Stimulated activated naive CD8-positive, alpha-beta T cell treated with anti-CD3 and anti-CD28 coated beads, Interleukin-15, Interleukin-2, amounts not matched to agents 100 ng/mL and 50 ng/mL, for 24 hours (primary cell): ENCODE measurements around the gene ERBB4.
"Not testable (repeated sequence)": the region's sequence is repeated elsewhere in the genome, so short reads cannot be mapped to it uniquely, and the experiment has no call there.

ENCODE experiments used
- H3K27ac Mint-ChIP-seq: one replicate; pipeline ENCODE4 v1.8.0; 2021; ENCODE audit warnings: mild to moderate bottlenecking, mixed read lengths
- H3K27me3 Mint-ChIP-seq: one replicate; pipeline ENCODE4 v1.8.0; 2021; ENCODE audit warnings: mixed read lengths
- H3K36me3 Mint-ChIP-seq: one replicate; pipeline ENCODE4 v1.8.0; 2021; ENCODE audit warnings: low read depth, mixed read lengths
- H3K4me1 Mint-ChIP-seq: one replicate; pipeline ENCODE4 v1.8.0; 2021; ENCODE audit warnings: low read depth, mixed read lengths
- H3K4me3 Mint-ChIP-seq: one replicate; pipeline ENCODE4 v1.8.0; 2021; ENCODE audit warnings: mild to moderate bottlenecking, mixed read lengths
- H3K9me3 Mint-ChIP-seq: one replicate; pipeline ENCODE4 v1.8.0; 2021; ENCODE audit warnings: mixed read lengths

ERBB4 gene

DNA sequence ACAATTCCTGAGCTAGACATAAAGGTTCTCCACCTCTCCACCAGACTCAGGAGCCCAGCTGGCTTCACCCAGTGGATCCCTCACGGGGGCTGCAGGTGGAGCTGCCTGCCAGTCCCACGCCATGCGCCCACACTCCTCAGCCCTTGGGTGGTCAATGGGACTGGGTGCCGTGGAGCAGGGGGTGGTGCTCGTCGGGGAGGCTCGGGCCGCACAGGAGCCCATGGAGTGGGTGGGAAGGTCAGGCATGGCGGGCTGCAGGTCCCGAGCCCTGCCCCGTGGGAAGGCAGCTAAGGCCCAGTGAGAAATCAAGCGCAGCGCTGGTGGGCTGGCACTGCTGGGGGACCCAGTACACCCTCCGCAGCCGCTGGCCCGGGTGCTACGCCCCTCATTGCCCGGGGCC, 1014.4 kb downstream of the ERBB4 start:
- H3K9me3 Mint-ChIP-seq, H3K4me1 Mint-ChIP-seq, H3K4me3 Mint-ChIP-seq, H3K27ac Mint-ChIP-seq, H3K27me3 Mint-ChIP-seq, H3K36me3 Mint-ChIP-seq: not testable (repeated sequence)

DNA sequence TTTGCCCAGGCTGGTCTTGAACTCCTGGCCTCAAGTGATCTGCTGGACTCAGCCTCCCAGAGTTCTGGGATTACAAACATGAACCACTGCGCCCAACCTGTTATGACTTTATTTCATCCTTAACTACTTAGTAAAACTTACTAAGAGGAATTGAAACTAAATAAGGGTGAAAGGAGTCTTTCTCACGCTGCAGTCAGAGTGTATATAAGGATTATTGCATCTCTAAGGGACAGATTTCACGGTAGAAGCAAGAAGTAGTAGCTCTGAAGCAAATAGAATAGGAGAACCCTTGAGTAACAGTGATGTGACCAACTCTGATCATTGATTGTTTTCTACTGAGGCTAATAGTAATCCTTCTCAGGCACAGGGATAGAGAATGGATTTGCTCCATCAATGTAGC, 1022.1 kb downstream of the ERBB4 start:
- Mint-ChIP-seq H3K9me3 (peaks cover 9% of the 10 kb centered on the region), H3K4me3 (no peak overlapping the region), H3K27ac (no peak overlapping the region), H3K27me3 (no peaks in the 10 kb centered on the region), H3K4me1 (no peaks in the 10 kb centered on the region), H3K36me3 (no peaks in the 10 kb centered on the region)

DNA sequence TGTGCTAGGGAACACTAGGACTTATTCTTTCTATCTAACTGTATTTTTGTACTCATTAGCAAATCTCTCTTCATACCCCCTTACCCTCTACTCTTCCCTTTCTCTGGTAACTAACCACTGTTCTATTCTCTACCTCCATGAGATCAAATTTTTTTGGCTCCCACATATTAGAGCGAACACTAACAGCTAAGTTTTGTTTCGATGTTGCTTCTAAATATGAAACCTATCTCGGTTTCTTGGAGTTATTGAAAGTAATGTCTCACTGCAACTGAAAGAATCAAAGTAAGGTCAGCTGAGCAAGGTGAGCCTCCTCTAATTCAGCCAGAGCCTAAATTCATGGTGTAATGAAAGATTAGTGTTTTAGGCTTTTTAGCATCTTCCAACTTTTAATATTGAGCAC, 1024.6 kb downstream of the ERBB4 start:
- Mint-ChIP-seq H3K4me1 (no peaks in the 10 kb centered on the region), H3K27ac (no peak overlapping the region), H3K27me3 (no peaks in the 10 kb centered on the region), H3K4me3 (no peak overlapping the region), H3K9me3 (peaks cover 4% of the 10 kb centered on the region), H3K36me3 (no peaks in the 10 kb centered on the region)

GRCh38 chr2:211513446-211513845, 1025.2 kb downstream of the ERBB4 start:
- Mint-ChIP-seq H3K27ac (no peak overlapping the region), H3K27me3 (no peaks in the 10 kb centered on the region), H3K4me3 (no peak overlapping the region), H3K9me3 (peaks cover 4% of the 10 kb centered on the region), H3K36me3 (no peaks in the 10 kb centered on the region), H3K4me1 (no peaks in the 10 kb centered on the region)

GRCh38 chr2:211512806-211513205, 1025.8 kb downstream of the ERBB4 start:
- H3K27ac Mint-ChIP-seq, result no peak overlapping the region
- no peak overlapping the region for H3K4me3 Mint-ChIP-seq
- H3K4me1 Mint-ChIP-seq, result no peaks in the 10 kb centered on the region
- H3K9me3 Mint-ChIP-seq, result peaks cover 4% of the 10 kb centered on the region
- no peaks in the 10 kb centered on the region for H3K27me3 Mint-ChIP-seq
- no peaks in the 10 kb centered on the region for H3K36me3 Mint-ChIP-seq

DNA sequence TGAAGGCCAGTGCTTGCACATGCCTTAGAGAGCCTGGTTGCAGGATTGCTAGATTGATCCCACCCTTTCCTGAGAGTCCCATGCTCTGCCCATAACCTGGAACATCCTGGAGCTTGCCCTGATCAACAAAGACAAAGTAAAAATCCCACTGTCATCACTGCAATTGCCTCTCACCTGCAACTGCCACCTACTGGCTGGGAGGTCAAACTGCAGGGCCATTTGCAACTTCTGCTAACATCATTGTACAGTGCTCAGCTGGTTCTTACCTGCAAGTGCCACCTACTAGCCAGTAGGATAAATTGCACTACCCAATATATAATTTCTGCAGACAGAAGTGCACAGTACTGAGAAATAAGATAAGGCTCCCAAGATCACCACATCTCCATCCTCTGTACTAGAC, 1034.7 kb downstream of the ERBB4 start:
- Mint-ChIP-seq H3K4me1 (no peaks in the 10 kb centered on the region), H3K4me3 (no peak overlapping the region), H3K27ac (no peak overlapping the region), H3K36me3 (no peaks in the 10 kb centered on the region), H3K27me3 (no peaks in the 10 kb centered on the region), H3K9me3 (no peaks in the 10 kb centered on the region)

GRCh38 chr2:211503198-211503597, 1035.4 kb downstream of the ERBB4 start:
- Mint-ChIP-seq H3K27ac (no peak overlapping the region), H3K9me3 (no peaks in the 10 kb centered on the region), H3K4me3 (no peak overlapping the region), H3K27me3 (no peaks in the 10 kb centered on the region), H3K36me3 (no peaks in the 10 kb centered on the region), H3K4me1 (no peaks in the 10 kb centered on the region)

- H3K9me3 Mint-ChIP-seq, result no peaks in the 10 kb centered on the region
- H3K27ac Mint-ChIP-seq, result no peak overlapping the region
- H3K4me1 Mint-ChIP-seq, result no peaks in the 10 kb centered on the region
- no peaks in the 10 kb centered on the region for H3K36me3 Mint-ChIP-seq
- H3K4me3 Mint-ChIP-seq, result no peak overlapping the region
- no peaks in the 10 kb centered on the region for H3K27me3 Mint-ChIP-seq
Measured at GRCh38 chr2:211498551-211499205, 1039.9 kb downstream of the ERBB4 start.

DNA sequence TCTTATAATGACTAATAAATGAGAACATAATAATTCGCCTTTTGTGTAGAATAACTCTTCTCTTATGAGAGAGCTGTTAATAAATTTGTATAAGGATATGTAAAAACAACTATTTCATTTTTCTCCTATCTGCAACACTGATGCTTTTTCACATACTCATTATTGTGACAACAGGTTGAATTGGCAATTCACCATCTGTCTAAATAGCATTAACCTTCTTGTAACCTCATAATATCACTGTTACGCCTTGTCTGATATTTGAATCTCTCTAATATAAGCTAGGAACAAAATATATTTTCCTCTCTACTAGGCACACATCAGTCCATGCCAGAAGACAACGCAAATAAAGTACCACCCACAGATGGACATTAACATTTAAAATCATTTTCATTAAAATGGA, 1043.3 kb downstream of the ERBB4 start:
- Mint-ChIP-seq H3K4me3 (no peak overlapping the region), H3K9me3 (no peaks in the 10 kb centered on the region), H3K36me3 (no peaks in the 10 kb centered on the region), H3K4me1 (no peaks in the 10 kb centered on the region), H3K27ac (no peak overlapping the region), H3K27me3 (no peaks in the 10 kb centered on the region)

DNA sequence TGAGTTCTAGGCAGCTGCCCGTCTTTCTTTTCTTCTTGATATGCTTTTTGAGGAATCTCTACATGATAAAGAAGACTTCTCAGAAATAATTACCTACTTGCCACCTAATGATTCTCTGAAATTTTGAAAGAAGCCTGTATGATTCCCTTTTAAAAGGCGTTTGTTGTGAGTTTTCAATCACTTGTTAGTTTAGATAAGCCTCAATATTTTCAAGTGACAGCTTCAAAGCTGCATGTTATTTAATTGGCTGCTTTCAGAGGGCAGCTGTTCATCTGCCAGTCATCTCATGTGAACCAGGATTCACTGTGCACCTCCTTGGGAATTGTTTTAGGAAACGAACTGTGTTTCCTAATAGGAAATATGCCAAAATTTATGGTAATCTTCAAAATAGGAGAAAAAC, 1044.1 kb downstream of the ERBB4 start:
- Mint-ChIP-seq H3K27ac (no peak overlapping the region), H3K27me3 (no peaks in the 10 kb centered on the region), H3K36me3 (no peaks in the 10 kb centered on the region), H3K4me1 (no peaks in the 10 kb centered on the region), H3K4me3 (no peak overlapping the region), H3K9me3 (no peaks in the 10 kb centered on the region)

DNA sequence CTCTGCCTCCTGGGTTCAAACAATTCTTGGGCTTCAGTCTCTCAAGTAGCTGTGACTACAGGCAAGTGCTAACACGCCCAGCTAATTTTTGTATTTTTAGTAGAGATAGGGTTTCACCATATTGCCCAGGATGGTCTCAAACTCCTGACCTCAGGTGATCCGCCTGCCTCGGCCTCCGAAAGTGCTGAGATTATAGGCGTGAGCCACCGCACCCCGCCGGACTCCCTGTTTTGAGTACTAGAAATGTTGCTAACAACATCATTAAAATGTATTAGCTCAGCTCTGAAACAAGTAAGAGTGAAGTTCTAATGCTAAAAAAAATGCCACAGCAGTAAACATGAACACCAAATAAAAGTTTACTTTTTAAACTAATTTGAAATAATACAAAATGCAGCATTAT, 1044.5 kb downstream of the ERBB4 start:
- no peak overlapping the region for H3K4me3 Mint-ChIP-seq
- no peak overlapping the region for H3K27ac Mint-ChIP-seq
- no peaks in the 10 kb centered on the region for H3K27me3 Mint-ChIP-seq
- no peaks in the 10 kb centered on the region for H3K4me1 Mint-ChIP-seq
- no peaks in the 10 kb centered on the region for H3K9me3 Mint-ChIP-seq
- no peaks in the 10 kb centered on the region for H3K36me3 Mint-ChIP-seq

DNA sequence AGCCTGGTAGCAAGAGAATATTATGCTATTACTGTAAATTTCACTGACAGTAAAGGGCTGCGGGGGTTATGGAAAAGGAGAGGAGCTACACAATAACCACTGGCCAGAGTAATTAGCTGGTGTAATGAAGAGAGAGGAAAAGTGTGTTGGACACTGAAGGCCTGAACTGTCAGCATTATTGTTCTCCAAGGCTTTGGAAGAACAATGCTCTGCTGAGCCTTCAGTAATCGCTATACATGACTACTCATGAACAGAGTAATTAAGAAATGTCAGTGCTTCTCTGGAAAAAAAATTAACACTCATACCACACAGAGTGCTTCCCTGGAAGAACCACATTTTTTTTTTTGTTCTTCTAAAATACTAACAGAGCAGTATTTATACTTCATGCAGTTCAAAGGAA, 1050.9 kb downstream of the ERBB4 start:
- no peaks in the 10 kb centered on the region for H3K4me1 Mint-ChIP-seq
- H3K4me3 Mint-ChIP-seq, result no peak overlapping the region
- H3K27ac Mint-ChIP-seq, result no peak overlapping the region

DNA sequence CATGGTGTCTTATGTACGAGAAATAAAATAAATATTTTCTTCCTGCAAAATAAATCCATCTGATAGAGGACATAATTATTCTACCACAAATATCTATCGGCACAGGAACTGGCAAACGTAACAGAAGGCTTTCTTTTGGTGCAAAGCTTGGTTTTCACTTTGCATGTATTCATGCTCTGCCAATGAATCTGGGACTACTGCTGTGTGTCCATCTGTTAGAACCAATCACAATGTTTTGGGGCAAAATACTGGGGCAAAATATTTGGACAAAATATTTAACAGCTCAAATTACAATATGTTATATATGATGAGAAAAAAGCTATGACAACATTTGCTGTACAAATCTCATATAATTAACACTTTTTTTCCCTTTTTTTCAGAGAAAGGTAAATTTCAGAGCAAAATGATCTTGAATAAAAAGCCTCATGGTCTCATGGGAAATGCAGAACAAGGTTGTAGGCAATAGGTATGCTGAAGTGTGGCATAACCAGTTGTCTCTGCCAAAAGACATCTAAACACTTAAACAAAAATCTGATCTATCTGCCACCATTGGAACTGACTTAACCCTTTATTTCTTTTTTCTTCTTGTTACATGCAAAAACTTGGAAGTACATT, 1059.0 kb downstream of the ERBB4 start:
- Mint-ChIP-seq H3K36me3 (no peaks in the 10 kb centered on the region), H3K4me3 (no peak overlapping the region), H3K27ac (no peak overlapping the region), H3K4me1 (no peaks in the 10 kb centered on the region), H3K27me3 (no peaks in the 10 kb centered on the region), H3K9me3 (peaks cover 11% of the 10 kb centered on the region)

More for the DNA sequence above, 1050.9 kb downstream of the ERBB4 start:
- no peaks in the 10 kb centered on the region for H3K27me3 Mint-ChIP-seq
- no peaks in the 10 kb centered on the region for H3K9me3 Mint-ChIP-seq
- no peaks in the 10 kb centered on the region for H3K36me3 Mint-ChIP-seq

- Mint-ChIP-seq H3K9me3 (peaks cover 13% of the 10 kb centered on the region), H3K27ac (no peak overlapping the region), H3K4me3 (no peak overlapping the region), H3K36me3 (no peaks in the 10 kb centered on the region), H3K27me3 (no peaks in the 10 kb centered on the region), H3K4me1 (no peaks in the 10 kb centered on the region)
Measured at GRCh38 chr2:211477537-211478275, 1060.9 kb downstream of the ERBB4 start.

GRCh38 chr2:211473116-211473515, 1065.5 kb downstream of the ERBB4 start:
- H3K27me3 Mint-ChIP-seq, result no peaks in the 10 kb centered on the region
- H3K27ac Mint-ChIP-seq, result no peak overlapping the region
- peaks cover 4% of the 10 kb centered on the region for H3K9me3 Mint-ChIP-seq
- H3K4me1 Mint-ChIP-seq, result no peaks in the 10 kb centered on the region
- H3K4me3 Mint-ChIP-seq, result no peak overlapping the region
- no peaks in the 10 kb centered on the region for H3K36me3 Mint-ChIP-seq
